ENCODE results near the gene ABLIM2. TPM values are rescaled to one million over a fixed set of nuclear protein-coding genes. Genes with fewer than 3 reads are reported as not detected.

The ABLIM2 gene
- total RNA-seq, 1 donor from 2014 or later, result 7.5 TPM

- DNase-seq, result no peak
- Mint-ChIP-seq H3K27ac (ENCODE audit: unreplicated experiment) (no peak overlapping the region), H3K36me3 (ENCODE audit: unreplicated experiment) (peaks cover 22% of the 10 kb centered on the region), H3K9me3 (ENCODE audit: unreplicated experiment) (peaks cover 15% of the 10 kb centered on the region), H3K27me3 (ENCODE audit: unreplicated experiment) (peaks cover 7% of the 10 kb centered on the region), H3K4me1 (ENCODE audit: low read depth, unreplicated experiment) (peaks cover 7% of the 10 kb centered on the region), H3K4me3 (ENCODE audit: unreplicated experiment) (no peak overlapping the region)
- TF ChIP-seq CTCF (IDR thresholded peaks at IDR 0.05; ENCODE audit: partially characterized antibody, unreplicated experiment), result no peak
Measured at GRCh38 chr4:8096690-8097061, 61.9 kb downstream of the ABLIM2 start.

GRCh38 chr4:8095956-8096689, 62.5 kb downstream of the ABLIM2 start:
- Mint-ChIP-seq H3K4me3 (ENCODE audit: unreplicated experiment) (peak overlapping the region; percentile 60), H3K9me3 (ENCODE audit: unreplicated experiment) (peaks cover 12% of the 10 kb centered on the region), H3K4me1 (ENCODE audit: low read depth, unreplicated experiment) (peaks cover 3% of the 10 kb centered on the region), H3K27ac (ENCODE audit: unreplicated experiment) (no peak overlapping the region), H3K36me3 (ENCODE audit: unreplicated experiment) (peaks cover 22% of the 10 kb centered on the region), H3K27me3 (ENCODE audit: unreplicated experiment) (peaks cover 4% of the 10 kb centered on the region)
- DNase-seq, result no peak
- no peak for TF ChIP-seq CTCF (IDR thresholded peaks at IDR 0.05; ENCODE audit: partially characterized antibody, unreplicated experiment)

GRCh38 chr4:8093587-8094274, 64.9 kb downstream of the ABLIM2 start:
- no peak for TF ChIP-seq CTCF (IDR thresholded peaks at IDR 0.05; ENCODE audit: partially characterized antibody, unreplicated experiment)
- peaks cover 12% of the 10 kb centered on the region for H3K9me3 Mint-ChIP-seq (ENCODE audit: unreplicated experiment)
- H3K36me3 Mint-ChIP-seq (ENCODE audit: unreplicated experiment), result peaks cover 22% of the 10 kb centered on the region
- peaks cover 3% of the 10 kb centered on the region for H3K27me3 Mint-ChIP-seq (ENCODE audit: unreplicated experiment)
- H3K4me3 Mint-ChIP-seq (ENCODE audit: unreplicated experiment), result no peak overlapping the region
- H3K27ac Mint-ChIP-seq (ENCODE audit: unreplicated experiment), result no peak overlapping the region
- no peak for DNase-seq
- no peaks in the 10 kb centered on the region for H3K4me1 Mint-ChIP-seq (ENCODE audit: low read depth, unreplicated experiment)

GRCh38 chr4:8092282-8092681, 66.3 kb downstream of the ABLIM2 start:
- TF ChIP-seq CTCF (IDR thresholded peaks at IDR 0.05; ENCODE audit: partially characterized antibody, unreplicated experiment), result no peak
- Mint-ChIP-seq H3K27me3 (ENCODE audit: unreplicated experiment) (peaks cover 3% of the 10 kb centered on the region), H3K36me3 (ENCODE audit: unreplicated experiment) (peaks cover 22% of the 10 kb centered on the region), H3K27ac (ENCODE audit: unreplicated experiment) (no peak overlapping the region), H3K4me3 (ENCODE audit: unreplicated experiment) (no peak overlapping the region), H3K9me3 (ENCODE audit: unreplicated experiment) (peaks cover 12% of the 10 kb centered on the region), H3K4me1 (ENCODE audit: low read depth, unreplicated experiment) (no peaks in the 10 kb centered on the region)
- no peak for DNase-seq

- Mint-ChIP-seq H3K4me1 (ENCODE audit: low read depth, unreplicated experiment) (no peaks in the 10 kb centered on the region), H3K27me3 (ENCODE audit: unreplicated experiment) (peaks cover 3% of the 10 kb centered on the region), H3K9me3 (ENCODE audit: unreplicated experiment) (peaks cover 12% of the 10 kb centered on the region), H3K36me3 (ENCODE audit: unreplicated experiment) (peaks cover 17% of the 10 kb centered on the region), H3K27ac (ENCODE audit: unreplicated experiment) (no peak overlapping the region), H3K4me3 (ENCODE audit: unreplicated experiment) (no peak overlapping the region)
- no peak for DNase-seq
- no peak for TF ChIP-seq CTCF (IDR thresholded peaks at IDR 0.05; ENCODE audit: partially characterized antibody, unreplicated experiment)
Measured at GRCh38 chr4:8090744-8091301, 67.8 kb downstream of the ABLIM2 start.
